Retinal pigment epithelial cell (primary cell): Measurements from ENCODE around the gene MAOB.

Experiments used
- DNase-seq: peaks from one replicate; pipeline ENCODE4 v3.0.0-alpha.2; 2010; ENCODE audit warnings: low read depth
- H3K4me3 ChIP-seq: 2 replicates; pipeline ENCODE4 v1.5.1; 2011; ENCODE audit warnings: mild to moderate bottlenecking, low read length, control low read depth, moderate library complexity
- TF ChIP-seq, protein P1 (sequence below): conservative IDR thresholded peaks from 2 replicates; pipeline ENCODE4 v1.5.1; 2011; ENCODE audit warnings: low read depth, low read length, control low read depth, inconsistent platforms

The MAOB gene

DNA sequence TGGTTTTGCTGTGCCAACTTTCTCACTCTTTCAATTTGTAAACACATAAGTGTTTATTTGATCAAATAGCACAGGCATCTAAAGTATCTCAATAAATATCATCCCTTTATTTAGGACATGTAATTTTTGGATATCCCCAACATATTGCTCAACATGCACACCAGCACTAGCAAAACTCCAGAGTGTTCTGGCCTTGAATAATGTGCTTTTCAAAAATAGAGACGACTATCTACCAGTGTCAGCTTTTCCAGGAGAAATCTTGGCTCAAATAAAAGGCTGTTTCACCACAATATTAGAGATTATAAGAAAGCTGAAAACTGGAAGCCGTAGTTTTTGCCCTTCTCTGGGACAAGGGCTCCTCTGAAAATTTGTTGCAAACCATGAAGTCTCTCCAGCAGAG, 67.0 kb downstream of the MAOB start:
- TF ChIP-seq, protein P1, sequence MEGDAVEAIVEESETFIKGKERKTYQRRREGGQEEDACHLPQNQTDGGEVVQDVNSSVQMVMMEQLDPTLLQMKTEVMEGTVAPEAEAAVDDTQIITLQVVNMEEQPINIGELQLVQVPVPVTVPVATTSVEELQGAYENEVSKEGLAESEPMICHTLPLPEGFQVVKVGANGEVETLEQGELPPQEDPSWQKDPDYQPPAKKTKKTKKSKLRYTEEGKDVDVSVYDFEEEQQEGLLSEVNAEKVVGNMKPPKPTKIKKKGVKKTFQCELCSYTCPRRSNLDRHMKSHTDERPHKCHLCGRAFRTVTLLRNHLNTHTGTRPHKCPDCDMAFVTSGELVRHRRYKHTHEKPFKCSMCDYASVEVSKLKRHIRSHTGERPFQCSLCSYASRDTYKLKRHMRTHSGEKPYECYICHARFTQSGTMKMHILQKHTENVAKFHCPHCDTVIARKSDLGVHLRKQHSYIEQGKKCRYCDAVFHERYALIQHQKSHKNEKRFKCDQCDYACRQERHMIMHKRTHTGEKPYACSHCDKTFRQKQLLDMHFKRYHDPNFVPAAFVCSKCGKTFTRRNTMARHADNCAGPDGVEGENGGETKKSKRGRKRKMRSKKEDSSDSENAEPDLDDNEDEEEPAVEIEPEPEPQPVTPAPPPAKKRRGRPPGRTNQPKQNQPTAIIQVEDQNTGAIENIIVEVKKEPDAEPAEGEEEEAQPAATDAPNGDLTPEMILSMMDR = no peak
- no peak for DNase-seq
- no peak overlapping the region for H3K4me3 ChIP-seq

DNA sequence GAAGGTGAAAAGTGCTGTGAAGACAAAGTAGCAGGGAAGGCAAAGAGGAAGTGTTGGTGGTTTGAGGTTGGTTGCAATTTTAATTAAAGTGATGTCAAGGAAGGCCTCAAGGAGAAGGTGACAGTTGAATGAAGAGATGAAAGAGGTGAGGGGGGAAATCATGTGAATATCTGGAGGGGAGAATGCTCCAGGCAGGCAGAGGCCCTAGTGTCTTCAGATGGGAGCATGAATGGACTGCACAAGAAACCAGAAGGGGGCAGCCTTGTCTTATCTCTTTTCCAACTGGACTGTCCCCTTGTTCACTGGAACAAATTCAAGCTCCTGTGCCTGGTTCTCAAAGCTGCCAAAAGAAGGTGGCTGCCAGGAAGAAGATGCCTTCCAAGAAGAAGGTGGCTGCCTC, 68.4 kb downstream of the MAOB start:
- DNase-seq = no peak
- H3K4me3 ChIP-seq = no peak overlapping the region
- TF ChIP-seq, protein P1 = peak; percentile 39

DNA sequence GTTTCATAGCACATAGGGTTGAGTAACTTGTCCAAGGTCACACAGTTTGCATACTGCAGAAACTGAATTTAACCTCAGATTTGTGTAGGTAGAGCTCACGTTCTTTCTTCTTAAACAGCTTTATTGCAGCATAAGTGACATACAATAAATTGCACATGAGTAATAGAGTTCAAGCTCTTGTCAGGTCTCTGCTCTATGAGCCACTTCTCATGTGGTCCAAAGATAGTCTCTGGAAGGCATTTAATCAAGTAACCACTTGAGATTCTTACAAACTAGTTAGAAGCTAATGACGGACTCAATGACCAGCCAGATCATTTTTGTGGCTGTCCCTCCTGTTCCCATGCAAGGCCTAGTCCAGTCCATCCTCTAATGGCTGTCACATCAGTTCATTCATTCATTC, 68.9 kb downstream of the MAOB start:
- TF ChIP-seq, protein P1 = no peak
- H3K4me3 ChIP-seq = no peak overlapping the region
- DNase-seq = no peak

DNA sequence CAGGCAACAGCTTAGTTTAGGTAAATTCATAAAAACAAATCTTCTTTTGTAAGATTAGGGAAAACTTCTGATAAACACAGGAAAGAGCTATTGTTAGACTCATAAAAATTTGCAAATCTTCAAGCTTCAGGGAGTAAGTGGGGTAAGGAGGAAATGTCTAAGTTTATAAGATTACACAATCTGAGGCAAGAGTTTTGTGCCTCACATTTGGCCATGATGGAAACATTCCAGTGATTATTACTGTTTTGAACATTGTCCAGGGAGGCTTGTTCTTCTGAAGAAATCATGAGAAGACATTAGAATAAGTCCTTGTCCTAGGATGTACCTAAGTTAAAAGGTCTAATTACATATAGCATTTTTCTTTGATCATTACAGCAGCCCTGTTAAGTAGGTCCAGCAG, 72.8 kb downstream of the MAOB start:
- no peak for DNase-seq
- TF ChIP-seq, protein P1 = no peak
- H3K4me3 ChIP-seq = no peak overlapping the region

DNA sequence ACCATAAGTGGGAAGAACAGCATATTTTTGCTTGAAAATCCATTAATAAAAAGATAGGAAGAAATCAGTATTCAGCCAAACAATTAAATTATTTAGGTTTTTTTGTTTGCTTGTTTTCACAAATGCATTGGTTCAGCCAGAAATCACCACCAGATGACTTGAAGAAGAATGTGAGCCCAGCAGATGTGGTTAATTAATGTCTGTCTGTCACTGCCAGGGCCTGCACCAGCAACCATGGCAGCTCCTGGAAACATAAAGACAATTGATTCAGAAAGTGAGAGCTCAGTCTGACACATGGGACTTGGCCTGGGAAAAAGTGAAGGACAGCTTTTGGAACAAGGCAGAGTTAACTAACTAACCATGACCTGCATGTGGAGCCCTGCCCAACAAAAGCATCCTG, 74.0 kb downstream of the MAOB start:
- H3K4me3 ChIP-seq = no peak overlapping the region
- TF ChIP-seq, protein P1 = no peak
- no peak for DNase-seq

DNA sequence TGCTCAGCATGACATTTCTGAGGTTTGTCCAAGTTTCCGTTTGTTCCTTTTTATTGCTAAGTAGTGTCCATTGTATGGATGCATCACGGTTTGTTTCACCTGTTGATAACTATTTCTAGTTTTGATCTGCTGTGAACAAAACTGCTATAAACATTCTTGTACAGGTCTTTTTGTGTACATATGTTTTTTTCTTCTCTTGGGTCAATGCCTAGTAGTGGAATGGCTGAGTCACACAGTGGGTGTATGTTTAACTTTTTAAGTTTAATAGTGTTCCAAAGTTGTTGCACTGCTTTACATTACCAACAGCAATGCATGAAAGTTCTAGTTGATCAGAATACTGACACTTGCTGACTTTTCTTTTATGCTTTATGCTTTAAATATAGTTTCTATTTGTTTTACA, 76.7 kb downstream of the MAOB start:
- H3K4me3 ChIP-seq = no peak overlapping the region
- no peak for DNase-seq
- TF ChIP-seq, protein P1 = no peak

DNA sequence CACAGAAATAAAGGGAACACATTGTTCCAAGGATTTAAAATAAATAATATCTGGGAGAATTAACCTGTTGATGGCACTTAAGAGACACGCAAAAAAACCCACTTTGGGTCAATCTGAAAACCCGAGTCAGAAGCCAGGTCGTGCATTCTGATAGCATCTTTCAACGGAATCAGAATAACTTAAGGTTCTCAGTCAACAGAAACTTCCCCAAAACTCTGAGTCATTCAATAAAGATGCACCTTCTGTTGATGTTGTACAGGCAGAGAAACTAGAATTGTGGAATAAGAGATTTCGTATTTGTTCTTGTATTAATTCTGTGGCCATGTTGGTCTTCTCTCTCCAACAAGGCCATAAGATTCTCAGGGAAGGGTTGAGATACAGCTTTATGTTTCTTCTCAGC, 78.2 kb downstream of the MAOB start:
- no peak overlapping the region for H3K4me3 ChIP-seq
- DNase-seq = no peak
- TF ChIP-seq, protein P1 = no peak
